OCI-LY3 (cell line): ENCODE measurements around the gene SLC12A1.
A peak's percentile ranks its signal among the peaks of the same experiment; 100 is the strongest.

Experiments
- H2AFZ ChIP-seq: fragments of 200-600, 300-600 bp; shearing (Covaris generic); 2 replicates; pipeline ENCODE4 v1.6.0; 2014; ENCODE audit warnings: antibody characterized with exemption, low read depth, low read length
- H3K27ac ChIP-seq: fragments of 200-600, 300-600 bp; sonication (generic); 2 replicates; pipeline ENCODE4 v1.5.1; 2014; ENCODE audit warnings: mild to moderate bottlenecking, low read length, moderate library complexity, mixed read lengths
- H3K27me3 ChIP-seq: fragments of 200-600, 300-600 bp; sonication (generic); 2 replicates; pipeline ENCODE4 v1.6.1; 2014; ENCODE audit warnings: low read depth, low read length, mixed read lengths
- H3K36me3 ChIP-seq: fragments of 200-600, 300-600 bp; sonication (generic); replicated peaks from 2 replicates; pipeline ENCODE3; 2014; ENCODE audit warnings: low read depth, low read length, mixed read lengths
- H3K4me1 ChIP-seq: fragments of 300-600, 200-600 bp; sonication (generic); 2 replicates; pipeline ENCODE4 v1.6.1; 2014; ENCODE audit warnings: low read length, mixed read lengths
- H3K4me2 ChIP-seq: fragments of 200-600, 300-600 bp; sonication (generic); 2 replicates; pipeline ENCODE4 v1.6.1; 2014; ENCODE audit warnings: low read length, mixed read lengths
- H3K4me3 ChIP-seq: fragments of 300-600, 200-600 bp; sonication (generic); 2 replicates; pipeline ENCODE4 v1.5.1; 2014; ENCODE audit warnings: antibody characterized with exemption, mild to moderate bottlenecking, low read length, moderate library complexity
- H3K79me2 ChIP-seq: fragments of 300-600, 200-600 bp; shearing (Covaris generic); 2 replicates; pipeline ENCODE4 v1.6.1; 2014; ENCODE audit warnings: mild to moderate bottlenecking, low read length, mixed read lengths
- H3K9ac ChIP-seq: fragments of 300-600, 200-600 bp; shearing (Covaris generic); 2 replicates; pipeline ENCODE4 v1.6.0; 2014; ENCODE audit warnings: mild to moderate bottlenecking, low read length, moderate library complexity
- H3K9me3 ChIP-seq: fragments of 200-600, 300-600 bp; shearing (Covaris generic); 2 replicates; pipeline ENCODE4 v1.6.1; 2014; ENCODE audit warnings: low read length, mixed read lengths; ENCODE audit not compliant: insufficient read depth
- H4K20me1 ChIP-seq: fragments of 200-600, 300-600 bp; sonication (generic); 2 replicates; pipeline ENCODE4 v1.6.1; 2016; ENCODE audit warnings: low read length, mixed read lengths; ENCODE audit not compliant: insufficient read depth
- CTCF ChIP-seq: fragments of 200-600, 300-600 bp; sonication (generic); IDR thresholded peaks from 2 replicates; pipeline ENCODE4 v1.5.1; 2014; ENCODE audit warnings: antibody characterized with exemption, low read length, low read depth
- EZH2phosphoT487 ChIP-seq: fragments of 200-600 bp; shearing (Covaris generic); IDR thresholded peaks from 2 replicates; pipeline ENCODE4 v1.6.1; 2018; ENCODE audit warnings: antibody characterized with exemption, mixed run types, low read depth

The SLC12A1 gene

DNA sequence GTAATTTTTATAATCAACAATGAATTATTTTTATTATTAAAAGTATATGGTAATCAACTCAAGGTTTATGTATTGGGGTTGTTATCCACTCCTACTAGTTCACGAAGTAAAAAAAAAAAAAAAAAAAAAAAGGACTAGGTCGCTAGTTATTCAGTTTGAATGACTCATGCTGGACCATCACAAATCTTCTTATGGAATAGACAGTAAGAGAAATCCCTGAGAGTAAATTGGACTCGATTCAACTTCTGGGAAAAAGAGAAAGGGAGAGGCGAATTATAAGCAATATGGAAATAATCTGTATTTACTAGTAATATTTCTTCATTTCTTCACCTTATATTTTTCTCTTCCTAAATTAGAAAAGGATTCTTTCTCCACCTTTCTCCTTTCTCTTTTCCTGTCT is 30.0 kb upstream of the SLC12A1 start:
- Histone ChIP-seq H3K4me3 (peak overlapping the region; percentile 89), H3K79me2 (peaks cover 65% of the 10 kb centered on the region), H4K20me1 (peaks cover 21% of the 10 kb centered on the region), H3K36me3 (peaks cover 5% of the 10 kb centered on the region), H3K9me3 (no peaks in the 10 kb centered on the region), H3K27ac (no peak overlapping the region), H3K9ac (no peak overlapping the region), H3K4me1 (peaks cover 24% of the 10 kb centered on the region), H3K4me2 (peak overlapping the region; percentile 75; the same call in 1 of the 2 replicates), H2AFZ (no peak overlapping the region), H3K27me3 (no peaks in the 10 kb centered on the region)
- TF ChIP-seq EZH2phosphoT487 = no peak
- no peak for TF ChIP-seq CTCF

DNA sequence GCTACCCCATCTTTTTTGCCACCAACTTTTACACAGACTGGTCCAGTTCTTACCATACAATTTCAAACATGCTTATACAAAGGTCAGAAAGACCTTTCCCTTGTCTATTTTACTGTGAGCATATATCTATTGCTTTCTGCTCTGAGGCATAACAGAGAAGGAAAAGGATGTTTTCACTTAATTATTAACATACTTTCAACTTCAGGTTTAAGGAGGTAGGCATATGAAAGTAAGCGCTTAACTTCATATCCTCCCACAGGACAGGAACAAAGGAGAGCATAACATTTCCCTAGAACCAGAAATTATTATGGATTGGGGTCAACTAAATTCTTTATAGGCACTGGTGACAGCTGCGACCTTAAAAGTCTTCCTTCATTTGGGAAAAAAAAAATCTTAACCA is 29.1 kb upstream of the SLC12A1 start:
- peaks cover 1% of the 10 kb centered on the region; the same call in 1 of the 2 replicates for H3K27me3 ChIP-seq
- peak overlapping the region; percentile 89 for H3K4me3 ChIP-seq
- no peaks in the 10 kb centered on the region for H3K9me3 ChIP-seq
- no peak overlapping the region for H2AFZ ChIP-seq
- peak overlapping the region; percentile 74 for H3K9ac ChIP-seq
- H3K79me2 ChIP-seq = peaks cover 58% of the 10 kb centered on the region
- H3K4me1 ChIP-seq = peaks cover 24% of the 10 kb centered on the region
- peaks cover 21% of the 10 kb centered on the region for H4K20me1 ChIP-seq
- peak overlapping the region; percentile 75 for H3K4me2 ChIP-seq
- no peak for TF ChIP-seq EZH2phosphoT487
- H3K36me3 ChIP-seq = peaks cover 5% of the 10 kb centered on the region
- H3K27ac ChIP-seq = 0 out of 2 replicates have a peak overlapping the region, but pooled peaks have one; percentile 45

DNA sequence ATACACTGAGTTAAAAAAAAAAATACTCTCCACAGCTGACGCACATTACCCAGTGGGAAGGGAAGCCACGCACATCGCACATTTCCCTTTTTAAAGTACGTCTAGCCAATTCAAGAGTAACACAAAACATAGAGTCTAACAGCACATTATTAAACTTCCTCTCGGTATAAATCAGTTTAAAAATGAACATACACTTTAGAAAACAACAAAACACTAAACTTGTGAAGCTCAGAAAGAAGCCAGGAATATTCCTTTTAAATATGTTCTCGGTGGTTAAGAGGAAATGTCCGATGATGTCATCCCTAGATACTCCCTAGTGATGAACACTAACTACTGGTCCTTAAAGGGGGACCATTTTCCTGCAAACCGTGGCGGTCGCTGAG is 28.7 kb upstream of the SLC12A1 start:
- Histone ChIP-seq H3K9me3 (no peaks in the 10 kb centered on the region), H3K36me3 (peaks cover 5% of the 10 kb centered on the region), H3K4me1 (peaks cover 24% of the 10 kb centered on the region), H3K4me2 (peak overlapping the region; percentile 75), H3K9ac (peak overlapping the region; percentile 74), H3K4me3 (peak overlapping the region; percentile 89), H3K27me3 (peaks cover 5% of the 10 kb centered on the region; the same call in 1 of the 2 replicates), H2AFZ (peak overlapping the region; percentile 19; the same call in 1 of the 2 replicates), H4K20me1 (peaks cover 21% of the 10 kb centered on the region), H3K79me2 (peaks cover 54% of the 10 kb centered on the region), H3K27ac (peak overlapping the region; percentile 45)
- TF ChIP-seq CTCF (no peak), EZH2phosphoT487 (no peak)

- Histone ChIP-seq H3K4me1 (peaks cover 24% of the 10 kb centered on the region), H3K79me2 (peaks cover 48% of the 10 kb centered on the region), H3K4me3 (peak within 1 kb of the TSS; percentile 89), H3K27me3 (peaks cover 5% of the 10 kb centered on the region; the same call in 1 of the 2 replicates), H4K20me1 (peaks cover 21% of the 10 kb centered on the region), H3K9me3 (no peaks in the 10 kb centered on the region), H3K4me2 (peak within 1 kb of the TSS; percentile 75), H3K36me3 (peaks cover 5% of the 10 kb centered on the region), H3K9ac (peak within 1 kb of the TSS; percentile 74), H2AFZ (peak within 1 kb of the TSS; percentile 96), H3K27ac (peak within 1 kb of the TSS; percentile 45)
- TF ChIP-seq CTCF (no peak), EZH2phosphoT487 (no peak)
These were observed 28.1 kb upstream of the SLC12A1 start, which contains the start of gene MYEF2 for GRCh38 chr15:48177766-48178647. Gene MYEF2, minus strand, starts transcription at chr15:48178295. Its CDS starts 58 bp downstream, at chr15:48178237.
